GM12801 (cell line): Measurements from ENCODE around the gene KAT6B.

Experiments
- CTCF ChIP-seq: IDR thresholded peaks from one replicate; pipeline ENCODE4 v1.5.1; 2011; ENCODE audit warnings: control low read depth; ENCODE audit not compliant: insufficient read length; ENCODE audit errors: extremely low read depth

The KAT6B gene

GRCh38 chr10:75037171-75038153 is 211.1 kb downstream of the KAT6B start:
- no peak for TF ChIP-seq CTCF

- TF ChIP-seq CTCF = no peak
Measured at GRCh38 chr10:75038335-75038734, 211.9 kb downstream of the KAT6B start.

- TF ChIP-seq CTCF = no peak
Measured at GRCh38 chr10:75040576-75040975, 214.2 kb downstream of the KAT6B start.

- TF ChIP-seq CTCF = no peak
Measured at GRCh38 chr10:75042292-75042974, 216.0 kb downstream of the KAT6B start.

- TF ChIP-seq CTCF = no peak
Measured at GRCh38 chr10:75043256-75044131, 217.1 kb downstream of the KAT6B start.

- TF ChIP-seq CTCF = no peak
Measured at GRCh38 chr10:75048669-75049098, 222.3 kb downstream of the KAT6B start.
